Measurements from ENCODE around the gene NCDN. TPM values are rescaled to one million over a fixed set of nuclear protein-coding genes. Genes with fewer than 3 reads are reported as not detected.

The NCDN gene
- total and polyA plus RNA-seq, 2 experiments from 2014 or later = 29.6 to 39.7 TPM

DNA sequence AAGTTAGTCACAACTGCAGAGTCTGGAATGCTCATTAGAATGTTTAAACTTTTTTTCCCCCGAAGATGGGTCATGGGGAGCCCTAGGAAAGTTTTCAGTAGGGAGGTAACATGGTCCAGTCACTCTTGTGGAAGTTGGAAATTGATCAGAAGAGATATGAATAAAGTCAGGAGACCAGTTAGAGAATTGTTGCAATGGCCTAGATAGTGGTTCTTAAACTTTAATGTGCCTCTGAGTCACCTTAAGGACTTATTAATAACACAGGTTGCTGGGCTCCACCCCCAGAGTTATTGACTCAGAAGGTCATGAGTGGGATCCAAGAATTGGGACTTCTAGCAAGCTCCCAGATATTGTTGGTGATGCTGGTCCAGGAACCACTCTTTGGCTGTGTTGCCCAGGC, 12.3 kb downstream of the NCDN start:
- no peak overlapping the region for H3K4me3 ChIP-seq
- no peaks in the 10 kb centered on the region for H3K27me3 ChIP-seq (replicated peaks; ENCODE audit: insufficient read depth)
- H3K27ac ChIP-seq = no peak overlapping the region
- no peaks in the 10 kb centered on the region for H3K9me2 ChIP-seq (ENCODE audit: insufficient read depth)
- DNase-seq = peak; percentile 86
- H3K4me2 ChIP-seq (ENCODE audit: unreplicated experiment) = no peak overlapping the region
- WGBS, 2 experiments (ENCODE audit: low coverage in 1 of 2, low lambda C conversion rate in 2 of 2, missing lambda C conversion rate in 2 of 2) = 47 to 62% methylated on average over 1 of the region's 1 CpG
- H4K20me1 ChIP-seq (ENCODE audit: insufficient read depth) = no peaks in the 10 kb centered on the region
- in situ Hi-C loops (cut with MboI) = loop anchor here (5.0 kb wide), 1 partner anchor 152 kb away; no protein-coding TSS in a partner anchor
- TF ChIP-seq EZH2 (IDR thresholded peaks at IDR 0.05; ENCODE audit: insufficient read depth, poor library complexity, severe bottlenecking) (no peak), EZH2phosphoT487 (IDR thresholded peaks at IDR 0.05; ENCODE audit: insufficient read depth, low read depth) (no peak)
- H3K9me3 ChIP-seq (ENCODE audit: low read depth) = no peaks in the 10 kb centered on the region
- H3K36me3 ChIP-seq (ENCODE audit: low read depth) = no peaks in the 10 kb centered on the region
- H2AFZ ChIP-seq = no peak overlapping the region
- no peak overlapping the region for H3K9ac ChIP-seq
- H3F3A ChIP-seq (ENCODE audit: insufficient read depth) = peaks cover 10% of the 10 kb centered on the region
- peaks cover 13% of the 10 kb centered on the region for H3K4me1 ChIP-seq (ENCODE audit: insufficient read depth)
- H3K79me2 ChIP-seq (ENCODE audit: insufficient read depth) = no peaks in the 10 kb centered on the region

DNA sequence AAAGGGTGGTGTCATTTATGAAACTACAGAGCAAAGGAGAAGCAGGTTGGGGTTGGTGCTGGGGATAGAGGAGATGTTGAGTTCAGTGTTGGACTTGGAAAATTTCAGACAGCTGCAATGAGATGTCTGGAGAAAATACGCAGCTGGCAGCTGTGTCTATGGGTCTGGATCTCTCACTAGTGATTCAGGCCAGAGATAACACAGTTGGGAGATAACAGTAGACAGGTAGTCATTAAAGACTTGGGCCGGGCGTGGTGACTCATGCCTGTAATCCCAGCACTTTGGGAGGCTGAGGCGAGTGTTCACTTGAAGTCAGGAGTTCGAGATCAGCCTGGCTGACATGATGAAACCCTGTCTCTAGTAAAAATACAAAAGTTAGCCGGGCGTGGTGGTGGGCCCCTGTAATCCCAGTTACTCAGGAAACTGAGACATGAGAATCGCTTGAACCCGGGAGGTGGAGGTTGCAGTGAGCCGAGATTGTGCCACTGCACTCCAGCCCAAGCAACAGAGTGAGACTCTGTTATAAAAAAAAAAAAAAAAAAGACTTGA, 13.1 kb downstream of the NCDN start:
- Histone ChIP-seq H3K4me3 (no peak overlapping the region), H3K4me1 (ENCODE audit: insufficient read depth) (peaks cover 13% of the 10 kb centered on the region), H3F3A (ENCODE audit: insufficient read depth) (peaks cover 10% of the 10 kb centered on the region), H3K36me3 (ENCODE audit: low read depth) (no peaks in the 10 kb centered on the region), H3K9ac (no peak overlapping the region), H3K9me3 (ENCODE audit: low read depth) (no peaks in the 10 kb centered on the region), H3K27ac (no peak overlapping the region), H3K4me2 (ENCODE audit: unreplicated experiment) (no peak overlapping the region), H3K79me2 (ENCODE audit: insufficient read depth) (no peaks in the 10 kb centered on the region), H3K27me3 (replicated peaks; ENCODE audit: insufficient read depth) (no peaks in the 10 kb centered on the region), H2AFZ (no peak overlapping the region), H4K20me1 (ENCODE audit: insufficient read depth) (no peaks in the 10 kb centered on the region), H3K9me2 (ENCODE audit: insufficient read depth) (no peaks in the 10 kb centered on the region)
- in situ Hi-C loops (cut with MboI) = loop anchor here (5.0 kb wide), 1 partner anchor 152 kb away; no protein-coding TSS in a partner anchor
- no peak for DNase-seq
- WGBS, 2 experiments (ENCODE audit: low coverage in 1 of 2, low lambda C conversion rate in 2 of 2, missing lambda C conversion rate in 2 of 2) = 86% methylated on average over 10 of the region's 10 CpGs
- TF ChIP-seq EZH2phosphoT487 (IDR thresholded peaks at IDR 0.05; ENCODE audit: insufficient read depth, low read depth) (no peak), EZH2 (IDR thresholded peaks at IDR 0.05; ENCODE audit: insufficient read depth, poor library complexity, severe bottlenecking) (no peak)

DNA sequence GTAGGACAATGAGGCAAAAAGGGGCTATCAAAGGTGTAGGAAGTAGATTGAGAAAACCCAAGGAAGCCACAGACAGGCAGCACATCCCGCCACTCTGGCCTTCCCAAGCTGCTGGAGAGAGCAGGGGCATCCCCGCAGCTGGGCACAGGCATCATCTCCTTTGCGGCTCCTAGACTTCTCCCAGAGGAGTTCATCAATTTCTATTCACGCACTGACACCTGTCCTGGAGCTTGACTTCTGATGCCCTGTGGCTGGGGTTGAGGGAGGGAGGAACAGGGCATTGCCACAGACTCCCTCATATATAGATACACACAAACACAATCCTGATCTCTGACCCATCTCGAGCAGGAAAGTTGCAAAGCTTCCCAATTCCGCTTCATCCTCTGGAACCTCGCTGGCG, 13.7 kb downstream of the NCDN start:
- no peak for DNase-seq
- no peak overlapping the region for H2AFZ ChIP-seq
- no peaks in the 10 kb centered on the region for H3K79me2 ChIP-seq (ENCODE audit: insufficient read depth)
- H3K4me1 ChIP-seq (ENCODE audit: insufficient read depth) = peaks cover 13% of the 10 kb centered on the region
- WGBS, 2 experiments (ENCODE audit: low coverage in 1 of 2, low lambda C conversion rate in 2 of 2, missing lambda C conversion rate in 2 of 2) = 91 to 95% methylated on average over 8 of the region's 8 CpGs
- H3K9ac ChIP-seq = no peak overlapping the region
- H3K36me3 ChIP-seq (ENCODE audit: low read depth) = no peaks in the 10 kb centered on the region
- in situ Hi-C loops (cut with MboI) = loop anchor here (5.0 kb wide), 1 partner anchor 151 kb away; no protein-coding TSS in a partner anchor
- no peaks in the 10 kb centered on the region for H3K9me2 ChIP-seq (ENCODE audit: insufficient read depth)
- no peak overlapping the region for H3K4me3 ChIP-seq
- peaks cover 10% of the 10 kb centered on the region for H3F3A ChIP-seq (ENCODE audit: insufficient read depth)
- H3K27ac ChIP-seq = no peak overlapping the region
- H3K27me3 ChIP-seq (replicated peaks; ENCODE audit: insufficient read depth) = no peaks in the 10 kb centered on the region
- H4K20me1 ChIP-seq (ENCODE audit: insufficient read depth) = no peaks in the 10 kb centered on the region
- no peak overlapping the region for H3K4me2 ChIP-seq (ENCODE audit: unreplicated experiment)
- H3K9me3 ChIP-seq (ENCODE audit: low read depth) = no peaks in the 10 kb centered on the region
- TF ChIP-seq EZH2phosphoT487 (IDR thresholded peaks at IDR 0.05; ENCODE audit: insufficient read depth, low read depth) (no peak), EZH2 (IDR thresholded peaks at IDR 0.05; ENCODE audit: insufficient read depth, poor library complexity, severe bottlenecking) (no peak)

DNA sequence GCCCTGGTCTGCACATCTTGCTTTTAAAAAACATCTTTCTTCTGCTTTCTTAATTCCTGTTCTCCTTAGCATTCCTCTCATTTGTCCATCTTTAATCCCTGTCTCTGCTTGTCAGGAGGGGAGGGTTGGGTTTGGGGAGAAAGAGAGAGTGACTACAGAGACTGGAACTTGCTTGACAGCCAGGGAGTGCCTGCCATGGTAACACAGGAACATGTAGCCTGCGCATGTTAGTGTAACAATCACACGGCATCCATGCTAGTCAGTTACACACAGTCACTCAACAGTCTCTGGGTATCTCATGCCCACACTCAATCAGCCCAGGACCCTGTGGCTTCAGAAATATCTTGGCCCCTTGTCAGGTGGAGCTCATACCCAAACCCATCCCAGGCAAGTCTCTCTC, 14.7 kb downstream of the NCDN start:
- Histone ChIP-seq H3K36me3 (ENCODE audit: low read depth) (no peaks in the 10 kb centered on the region), H3K4me3 (no peak overlapping the region), H3K4me2 (ENCODE audit: unreplicated experiment) (peak overlapping the region; percentile 81), H3K79me2 (ENCODE audit: insufficient read depth) (no peaks in the 10 kb centered on the region), H3F3A (ENCODE audit: insufficient read depth) (peaks cover 10% of the 10 kb centered on the region), H3K9me3 (ENCODE audit: low read depth) (no peaks in the 10 kb centered on the region), H3K9ac (no peak overlapping the region), H3K27ac (no peak overlapping the region), H2AFZ (no peak overlapping the region), H3K9me2 (ENCODE audit: insufficient read depth) (no peaks in the 10 kb centered on the region), H3K4me1 (ENCODE audit: insufficient read depth) (peaks cover 13% of the 10 kb centered on the region), H4K20me1 (ENCODE audit: insufficient read depth) (no peaks in the 10 kb centered on the region), H3K27me3 (replicated peaks; ENCODE audit: insufficient read depth) (no peaks in the 10 kb centered on the region)
- no peak for DNase-seq
- in situ Hi-C loops (cut with MboI) = loop anchor here (5.0 kb wide), 1 partner anchor 150 kb away; no protein-coding TSS in a partner anchor
- WGBS, 2 experiments (ENCODE audit: low coverage in 1 of 2, low lambda C conversion rate in 2 of 2, missing lambda C conversion rate in 2 of 2) = 90 to 91% methylated on average over 2 of the region's 2 CpGs
- TF ChIP-seq EZH2phosphoT487 (IDR thresholded peaks at IDR 0.05; ENCODE audit: insufficient read depth, low read depth) = no peak
- TF ChIP-seq EZH2 (IDR thresholded peaks at IDR 0.05; ENCODE audit: insufficient read depth, poor library complexity, severe bottlenecking) = no peak
